ENCODE results near the gene DYNC2H1.

DYNC2H1 gene

DNA sequence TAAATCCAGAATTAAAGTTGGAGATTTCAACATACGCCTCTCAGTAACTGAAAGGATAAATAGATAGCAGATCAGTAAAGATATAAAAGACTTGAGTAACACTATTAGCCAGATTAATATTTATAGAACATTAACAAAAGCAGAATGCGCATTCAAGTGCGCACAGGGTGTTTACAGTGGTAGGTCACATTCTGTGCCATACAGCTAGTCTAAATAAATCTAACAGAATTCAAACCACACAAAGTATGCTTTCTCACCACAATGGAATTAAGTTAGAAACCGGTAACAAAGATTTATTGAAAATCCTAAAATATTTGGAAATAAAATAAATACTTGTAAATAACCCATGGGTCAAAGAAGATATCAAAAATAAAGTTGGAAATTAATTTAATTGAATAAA, 341.0 kb downstream of the DYNC2H1 start:
- DNase-seq (ENCODE audit: extremely low read depth in 1 of 2, low read depth in 1 of 2), result no peak

DNA sequence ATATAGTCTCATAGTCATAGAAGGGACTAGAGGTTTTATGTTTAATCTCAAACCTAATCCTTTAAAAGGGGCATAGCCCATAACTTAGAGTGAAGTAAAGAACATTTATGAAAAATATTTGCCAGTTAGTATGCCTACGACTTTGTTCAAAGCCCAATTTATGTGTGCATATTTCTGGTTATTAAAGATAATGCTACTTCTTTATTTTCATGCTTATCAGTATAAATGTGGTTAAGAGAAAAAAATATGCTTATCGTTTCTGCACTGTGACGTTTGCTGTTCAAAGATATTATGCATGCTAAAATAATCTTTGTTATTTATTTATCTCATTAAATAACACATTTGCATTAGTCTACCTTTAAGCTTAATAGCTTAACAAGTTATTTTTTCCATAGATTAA, 343.9 kb downstream of the DYNC2H1 start:
- DNase-seq (ENCODE audit: extremely low read depth in 1 of 2, low read depth in 1 of 2), result no peak

DNA sequence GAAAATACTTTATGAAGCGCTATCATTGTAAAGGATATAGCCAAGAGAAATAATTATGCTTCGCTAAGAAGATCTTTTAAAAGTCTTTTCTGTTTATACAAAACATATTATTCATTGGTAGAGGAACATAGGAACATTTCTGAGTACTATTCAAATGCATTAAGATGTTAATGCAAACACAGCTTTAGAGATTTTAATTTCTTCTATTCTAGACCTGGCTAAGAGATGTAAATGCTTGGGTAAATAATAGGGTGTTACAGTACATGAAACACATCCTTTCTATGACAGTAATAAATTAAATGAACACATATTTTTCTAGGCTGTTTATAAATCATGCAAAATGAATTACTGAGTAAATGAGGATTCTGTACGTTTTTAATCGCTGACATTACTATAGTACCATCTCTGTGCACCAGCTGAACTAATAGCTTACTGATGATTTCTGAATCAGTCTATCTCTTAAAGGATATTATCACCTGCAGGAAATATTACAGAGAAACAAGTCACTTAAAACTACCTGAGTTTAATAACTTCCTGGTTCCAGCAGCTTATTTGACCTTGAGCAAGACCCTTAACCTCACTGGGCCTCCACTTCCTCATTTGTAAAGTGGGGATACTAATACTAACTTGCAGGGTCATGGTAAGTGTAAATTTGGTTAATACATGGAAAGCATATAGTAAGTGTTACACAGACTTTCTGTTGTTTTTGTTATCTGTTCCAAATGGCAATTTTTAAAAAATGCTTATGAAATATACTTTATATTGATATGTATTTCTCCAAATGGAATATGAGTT, 344.9 kb downstream of the DYNC2H1 start:
- no peak for DNase-seq (ENCODE audit: extremely low read depth in 1 of 2, low read depth in 1 of 2)

DNA sequence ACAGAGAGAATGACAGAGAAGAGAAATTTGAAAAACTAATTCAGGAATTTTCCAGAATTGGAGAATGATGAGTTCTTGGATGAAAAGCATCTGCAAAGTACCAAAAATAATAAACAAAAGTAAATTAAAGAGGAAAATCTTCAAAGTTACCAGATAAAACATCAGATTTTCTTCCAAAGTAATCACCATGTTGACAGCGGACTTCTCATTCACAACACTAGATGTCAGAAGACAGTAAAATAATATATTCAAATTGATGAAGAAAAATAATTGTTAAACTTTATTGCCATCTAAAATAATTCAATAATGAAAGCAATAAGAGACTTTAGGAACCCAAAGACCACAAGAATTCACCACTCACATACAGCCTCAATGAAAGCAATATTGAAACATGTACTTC, 355.2 kb downstream of the DYNC2H1 start:
- no peak for DNase-seq (ENCODE audit: extremely low read depth in 1 of 2, low read depth in 1 of 2)

DNA sequence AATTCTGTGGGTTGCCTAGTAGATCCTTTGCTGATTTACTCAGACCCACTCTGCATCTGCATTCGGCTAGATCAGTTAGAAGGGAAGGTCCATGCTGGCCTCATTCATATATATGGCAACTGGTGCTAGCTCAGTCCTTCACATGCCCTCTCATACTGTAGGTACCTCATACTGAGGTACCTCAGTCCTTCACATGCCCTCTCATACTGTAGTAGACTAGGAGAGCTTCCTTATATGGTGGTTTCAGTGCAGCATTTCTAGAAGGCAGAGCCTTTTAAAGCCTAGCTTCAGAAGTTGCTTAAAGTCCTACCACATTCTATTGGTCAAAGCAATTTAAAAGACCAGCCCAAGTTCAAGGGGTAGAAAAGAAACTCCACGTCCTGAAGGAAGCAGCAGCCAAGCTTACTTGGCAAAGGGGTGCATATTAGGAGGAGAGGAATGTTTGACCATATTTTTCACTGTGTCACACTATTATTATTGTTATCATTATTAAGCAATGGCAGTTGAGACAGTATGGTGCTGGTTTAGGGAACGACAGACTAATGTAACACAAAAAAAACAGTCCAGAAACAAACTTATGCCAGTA, 356.4 kb downstream of the DYNC2H1 start:
- DNase-seq (ENCODE audit: extremely low read depth in 1 of 2, low read depth in 1 of 2), result no peak

DNA sequence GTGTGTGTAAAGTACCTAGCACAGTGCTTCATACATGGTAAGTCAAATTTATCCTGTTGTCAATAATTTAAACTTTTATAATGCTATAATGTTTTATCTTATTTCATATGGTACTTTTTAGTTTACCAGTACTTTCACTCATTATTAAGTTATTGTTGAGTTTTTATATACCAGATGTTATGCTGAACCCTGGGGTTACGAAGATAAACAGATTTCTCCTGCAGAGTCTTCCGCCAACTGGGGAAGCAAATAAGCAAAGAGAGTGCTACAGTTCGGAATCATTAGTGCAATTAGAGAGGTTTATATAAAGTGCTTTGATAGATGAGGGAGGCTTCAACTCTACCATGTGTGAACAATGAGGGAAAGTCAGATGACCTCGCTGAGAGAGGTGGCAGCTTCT, 362.3 kb downstream of the DYNC2H1 start:
- DNase-seq (ENCODE audit: extremely low read depth in 1 of 2, low read depth in 1 of 2), result no peak

DNA sequence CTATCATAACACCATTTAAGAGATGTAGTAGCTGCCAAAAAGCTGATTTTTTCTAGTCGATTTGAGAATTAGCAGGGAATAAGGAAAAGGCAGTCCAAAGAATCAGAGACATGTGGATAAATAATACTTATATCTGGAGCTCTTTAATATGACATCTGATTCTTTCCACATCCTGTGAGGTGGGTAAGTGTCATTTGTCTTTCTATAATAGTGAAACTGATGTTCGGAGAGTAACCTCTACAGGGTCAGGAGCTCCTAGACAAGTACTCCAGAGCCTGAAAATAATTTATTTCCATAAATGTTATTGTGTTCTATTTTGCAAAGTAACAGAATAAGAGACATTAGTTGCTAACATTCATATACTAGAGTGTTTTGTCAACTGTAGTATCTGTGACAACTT, 367.6 kb downstream of the DYNC2H1 start:
- no peak for DNase-seq (ENCODE audit: extremely low read depth in 1 of 2, low read depth in 1 of 2)

DNA sequence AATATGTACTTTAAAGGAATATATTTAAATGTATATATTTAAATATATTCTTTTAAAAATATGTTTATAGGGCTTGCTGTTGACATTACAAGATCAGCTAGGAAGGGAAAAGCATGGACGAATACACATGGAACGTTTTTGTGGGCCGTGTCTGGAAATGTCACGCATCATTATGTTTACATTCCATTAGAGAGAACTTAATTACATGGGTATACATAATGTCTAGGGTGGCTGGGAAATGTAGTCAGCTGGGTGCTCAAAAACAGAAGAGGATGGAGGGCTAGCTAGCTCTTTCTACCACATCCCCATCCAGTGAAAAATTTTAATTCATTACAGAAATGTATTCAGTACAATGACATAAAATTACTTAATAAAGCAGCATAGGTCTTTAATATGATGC, 371.2 kb downstream of the DYNC2H1 start:
- no peak for DNase-seq (ENCODE audit: extremely low read depth in 1 of 2, low read depth in 1 of 2)

DNA sequence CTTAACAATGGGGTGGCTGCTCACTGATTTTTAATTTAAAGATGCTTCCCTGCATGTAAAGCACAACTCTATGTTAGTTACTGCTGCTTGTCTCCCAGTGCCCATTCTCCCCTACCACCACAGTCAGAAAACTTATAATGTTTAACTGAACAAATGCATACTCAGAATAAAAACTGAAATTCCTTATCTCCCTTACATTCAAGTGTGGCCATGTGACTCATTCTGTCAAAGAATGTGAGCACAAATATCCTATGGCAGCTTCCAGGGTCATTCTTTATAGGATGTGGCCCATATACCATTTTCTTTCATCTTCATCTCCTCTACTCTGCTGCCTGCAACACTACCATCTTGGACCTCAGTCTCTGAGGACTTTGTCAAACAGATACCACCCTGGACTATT, 374.8 kb downstream of the DYNC2H1 start:
- DNase-seq (ENCODE audit: extremely low read depth in 1 of 2, low read depth in 1 of 2), result no peak

DNA sequence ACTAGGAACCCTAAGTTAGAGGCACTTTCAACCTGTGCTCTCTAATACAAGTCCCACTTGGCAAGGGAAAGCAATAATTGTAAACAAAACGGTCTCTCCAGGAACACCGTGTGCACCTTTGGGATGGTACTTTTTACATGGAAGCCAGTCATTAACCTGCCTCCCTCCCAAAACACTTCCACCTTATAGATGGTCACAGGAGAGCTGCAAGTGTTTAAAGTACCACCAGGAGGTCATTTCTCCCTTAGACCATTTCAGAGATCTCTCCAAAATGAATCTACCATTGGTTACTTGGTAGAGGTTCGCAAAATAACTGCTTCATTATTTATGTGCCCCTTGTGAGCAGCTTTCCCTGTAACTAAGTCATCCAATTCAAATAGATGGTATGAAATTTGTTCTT, 375.3 kb downstream of the DYNC2H1 start:
- no peak for DNase-seq (ENCODE audit: extremely low read depth in 1 of 2, low read depth in 1 of 2)

DNA sequence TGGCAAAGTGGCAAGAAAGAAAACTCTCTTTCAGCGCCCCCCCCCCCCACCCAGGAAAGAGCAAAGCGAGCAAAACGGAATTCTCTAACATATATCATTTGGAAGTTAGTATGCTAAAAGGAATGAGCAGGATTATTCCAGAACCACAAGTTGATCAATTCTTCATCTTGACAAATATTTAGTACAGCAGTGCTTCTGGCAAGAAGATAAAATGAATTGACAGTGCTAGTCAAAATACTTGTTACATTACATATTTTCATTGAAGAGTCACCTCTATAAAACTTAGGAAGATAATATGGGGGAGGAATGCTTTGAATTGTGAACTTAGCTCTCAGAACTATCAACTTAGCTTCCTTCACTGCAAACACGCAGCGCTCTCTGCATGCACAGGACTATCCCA, 377.4 kb downstream of the DYNC2H1 start:
- DNase-seq (ENCODE audit: extremely low read depth in 1 of 2, low read depth in 1 of 2), result no peak

DNA sequence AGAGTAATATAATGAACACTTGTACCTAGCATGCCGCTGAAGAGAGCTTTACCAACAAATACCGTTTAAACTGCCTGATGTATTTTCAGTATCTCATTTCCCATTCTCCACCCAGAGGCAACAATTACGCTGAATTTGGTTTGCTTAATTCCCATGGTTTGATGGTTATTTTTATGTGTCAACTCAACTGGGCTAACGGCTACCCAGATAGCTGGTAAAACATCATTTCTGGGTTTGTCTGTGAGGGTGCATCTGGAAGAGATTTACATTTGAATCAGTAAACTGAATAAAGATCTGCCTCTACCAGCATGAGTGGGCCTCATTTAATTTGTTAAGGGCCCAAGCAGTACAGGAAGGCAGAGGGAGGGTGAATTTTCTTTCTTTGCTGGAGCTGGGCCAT, 377.9 kb downstream of the DYNC2H1 start:
- no peak for DNase-seq (ENCODE audit: extremely low read depth in 1 of 2, low read depth in 1 of 2)

DNA sequence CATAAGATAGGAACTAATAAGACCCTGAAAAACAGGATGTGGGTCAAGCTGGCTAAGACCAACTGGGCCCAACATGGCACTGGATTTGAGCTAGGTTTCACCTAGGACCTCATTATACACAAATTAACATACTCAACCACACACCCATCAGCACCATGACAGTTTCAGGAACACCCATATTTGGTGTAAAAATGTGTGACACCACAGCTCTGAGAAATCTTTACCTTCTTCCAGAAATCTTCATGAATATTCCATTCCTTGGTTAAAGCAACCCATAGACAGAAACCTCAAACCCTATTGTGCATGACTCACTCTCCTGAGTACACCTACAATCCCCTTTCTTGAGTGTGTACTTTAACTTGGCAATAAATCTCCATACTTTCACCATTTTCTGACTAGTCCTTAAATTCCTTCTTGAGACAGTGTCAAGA, 378.8 kb downstream of the DYNC2H1 start:
- DNase-seq (ENCODE audit: extremely low read depth in 1 of 2, low read depth in 1 of 2), result no peak

DNA sequence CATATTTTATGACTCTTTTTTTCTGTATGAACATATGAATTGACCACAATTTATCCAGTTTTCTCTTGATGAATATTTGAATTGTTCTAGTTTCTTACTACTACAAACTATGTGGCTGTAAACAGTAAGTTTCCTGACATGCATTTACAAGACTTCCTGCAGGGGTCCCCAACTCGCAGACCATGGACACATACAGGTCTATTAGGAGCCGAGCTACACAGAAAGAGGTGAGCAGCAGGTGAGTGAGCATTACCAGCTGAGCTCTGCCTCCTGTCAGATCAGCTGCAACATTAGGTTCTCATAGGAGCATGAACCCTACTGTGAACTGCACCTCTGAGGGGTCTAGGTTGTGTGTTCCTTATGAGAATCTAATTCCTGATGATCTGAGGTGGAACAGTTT, 379.4 kb downstream of the DYNC2H1 start:
- DNase-seq (ENCODE audit: extremely low read depth in 1 of 2, low read depth in 1 of 2), result no peak

DNA sequence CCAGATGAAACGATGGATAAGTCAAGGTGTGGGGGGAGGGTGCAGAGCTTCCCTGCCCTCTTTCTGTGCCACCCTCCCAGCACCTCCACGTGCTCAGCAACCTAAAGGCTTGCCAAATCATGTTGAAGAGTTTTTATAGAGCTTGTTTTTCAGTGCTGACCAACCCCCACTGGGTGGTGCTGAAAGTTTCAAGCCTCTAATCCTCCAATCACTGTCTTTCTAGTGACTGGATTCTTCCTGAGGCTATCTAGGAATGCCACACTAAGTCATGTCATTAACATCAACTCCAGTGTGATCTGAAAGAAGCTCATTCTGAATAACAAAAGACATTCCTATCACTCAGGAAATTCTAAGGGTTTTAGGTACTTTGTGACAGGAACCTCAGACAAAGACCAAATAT, 382.6 kb downstream of the DYNC2H1 start:
- DNase-seq (ENCODE audit: extremely low read depth in 1 of 2, low read depth in 1 of 2), result no peak

DNA sequence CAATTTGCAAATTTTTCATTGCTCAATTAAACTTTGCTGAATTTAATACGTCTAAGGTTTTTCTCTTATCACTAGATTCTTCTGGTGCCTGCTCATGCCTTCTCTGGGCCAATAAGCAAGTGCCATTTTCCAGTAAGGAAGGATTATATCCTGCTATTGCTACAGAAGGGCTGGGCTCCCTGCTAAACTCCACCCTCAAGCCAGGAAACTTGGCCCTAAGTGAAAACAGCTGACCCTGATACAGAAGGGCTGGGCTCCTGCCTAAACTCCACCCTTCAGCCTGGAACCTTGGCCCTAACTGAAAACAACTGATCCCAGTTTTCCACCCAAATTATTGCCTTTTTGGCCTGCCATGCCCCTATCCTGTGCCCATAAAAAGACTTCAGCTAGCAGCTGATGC, 385.3 kb downstream of the DYNC2H1 start:
- no peak for DNase-seq (ENCODE audit: extremely low read depth in 1 of 2, low read depth in 1 of 2)

DNA sequence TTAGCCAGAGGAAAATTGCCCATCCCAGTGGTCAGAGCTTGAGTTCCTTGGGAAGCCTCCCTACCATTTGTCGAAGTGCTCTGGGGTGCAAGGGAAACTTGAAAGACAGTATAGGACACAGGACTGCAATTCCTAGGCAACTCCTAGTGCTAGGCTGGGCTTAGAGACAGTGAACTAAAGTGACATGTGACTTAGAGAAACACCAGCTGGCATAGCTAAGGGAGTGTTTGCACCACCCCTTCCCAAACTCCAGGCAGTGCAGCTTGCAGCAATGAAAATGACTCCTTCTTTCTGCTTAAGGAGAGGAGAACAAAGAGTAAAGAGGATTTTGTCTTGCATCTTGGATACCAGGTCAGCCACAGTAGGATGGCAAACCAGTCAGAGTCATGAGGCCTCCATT, 388.0 kb downstream of the DYNC2H1 start:
- DNase-seq (ENCODE audit: extremely low read depth in 1 of 2, low read depth in 1 of 2), result no peak

DNA sequence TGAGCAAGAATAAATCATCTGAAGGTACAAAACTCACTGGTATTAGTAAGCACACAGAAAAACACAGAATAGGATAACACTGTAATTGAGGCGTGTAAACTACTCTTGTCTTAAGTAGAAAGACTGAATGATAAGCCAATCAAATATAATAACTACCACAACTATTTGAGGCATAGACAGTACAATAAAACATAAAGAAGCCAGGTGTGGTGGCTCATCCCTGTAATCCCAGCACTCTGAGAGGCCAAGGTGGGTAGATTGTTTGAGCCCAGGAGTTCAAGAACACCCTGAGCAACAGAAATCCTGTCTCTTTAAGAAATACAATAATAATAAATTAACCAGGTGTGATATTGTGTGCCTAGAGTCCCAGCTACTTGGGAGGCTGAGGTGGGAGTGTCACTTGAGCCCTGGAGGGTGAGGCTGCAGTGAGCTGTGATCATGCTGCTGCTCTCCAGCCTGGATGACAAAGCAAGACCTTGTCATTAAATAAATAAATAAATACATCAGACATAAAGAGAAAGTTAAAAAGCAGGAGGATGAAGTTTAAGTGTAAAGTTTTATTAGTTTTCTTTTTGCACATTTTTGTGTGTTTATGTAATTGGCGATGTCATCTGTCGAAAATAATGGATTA, 390.6 kb downstream of the DYNC2H1 start:
- no peak for DNase-seq (ENCODE audit: extremely low read depth in 1 of 2, low read depth in 1 of 2)

DNA sequence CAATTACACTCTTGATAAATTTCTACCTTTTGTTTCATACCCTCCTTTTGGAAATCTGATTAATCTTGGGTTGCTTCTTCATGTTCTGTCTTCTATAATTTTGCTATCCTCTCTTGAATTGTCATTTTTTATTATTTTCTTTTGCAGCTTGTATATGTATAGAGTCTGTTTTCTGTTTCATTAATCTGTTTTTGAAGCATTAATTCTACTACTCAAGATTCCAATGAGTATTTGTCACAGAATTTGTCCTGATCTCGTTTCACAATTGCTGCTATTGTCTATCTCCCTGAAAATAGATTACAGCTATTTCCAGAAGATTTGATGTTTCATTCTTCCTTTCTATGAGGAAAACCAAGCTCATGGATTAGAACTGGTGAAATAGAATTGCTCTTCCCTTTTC, 406.1 kb downstream of the DYNC2H1 start:
- no peak for DNase-seq (ENCODE audit: extremely low read depth in 1 of 2, low read depth in 1 of 2)

DNA sequence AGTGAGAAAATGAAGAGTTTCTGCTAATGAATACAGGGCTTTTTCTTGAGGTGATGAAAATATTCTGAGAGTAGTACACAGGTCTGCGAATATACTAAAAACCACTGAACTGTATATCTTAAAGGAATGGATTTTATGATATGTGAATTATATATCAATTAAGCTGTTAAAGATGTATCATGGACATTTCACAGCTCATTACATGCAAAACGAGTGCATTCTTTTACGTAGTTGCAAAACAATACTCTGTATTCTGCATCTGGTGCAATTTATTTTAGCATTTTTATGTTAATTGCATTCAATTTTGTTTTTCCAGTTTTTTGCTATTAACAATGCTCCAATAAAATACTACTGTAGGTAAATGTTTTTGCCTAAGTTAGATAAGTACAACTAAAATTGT, 411.6 kb downstream of the DYNC2H1 start:
- DNase-seq (ENCODE audit: extremely low read depth in 1 of 2, low read depth in 1 of 2), result no peak

DNA sequence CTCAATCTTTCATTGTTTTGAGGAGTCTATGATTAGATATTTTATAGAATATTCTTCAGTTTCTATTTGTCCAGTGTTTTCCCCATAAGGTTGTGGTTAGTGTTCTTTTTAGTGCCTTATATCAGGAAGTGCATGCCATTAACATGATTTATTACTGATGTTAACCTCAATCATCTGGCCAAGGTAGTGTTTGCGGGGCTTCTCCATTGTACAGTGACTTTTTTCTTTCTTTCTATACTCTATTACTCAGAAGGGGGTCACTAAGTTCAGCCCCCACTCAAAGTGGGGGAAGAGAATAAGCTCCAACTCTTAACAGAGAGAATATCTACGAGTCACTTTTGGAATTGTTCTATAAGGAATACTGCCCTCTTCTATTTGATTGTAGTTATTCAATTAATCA, 415.8 kb downstream of the DYNC2H1 start:
- no peak for DNase-seq (ENCODE audit: extremely low read depth in 1 of 2, low read depth in 1 of 2)

DNA sequence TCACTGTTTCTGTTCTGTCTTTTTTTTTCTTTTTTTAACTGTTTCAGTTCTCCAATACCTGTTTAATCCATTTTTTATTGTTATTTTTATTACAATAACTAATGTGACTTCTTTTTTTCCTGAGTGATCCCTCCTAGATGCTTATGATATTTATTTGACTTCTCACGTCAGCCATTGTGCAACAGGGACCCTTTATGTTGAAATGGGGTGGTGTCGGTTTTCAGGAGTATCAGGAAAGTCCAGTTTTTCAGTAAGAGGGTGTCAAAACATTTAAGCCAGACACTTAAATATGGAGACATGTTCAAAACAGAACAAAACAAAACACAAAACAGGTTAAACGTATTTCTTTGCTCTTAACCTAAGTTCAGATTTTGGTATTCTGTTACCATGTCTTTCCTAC, 418.8 kb downstream of the DYNC2H1 start:
- no peak for DNase-seq (ENCODE audit: extremely low read depth in 1 of 2, low read depth in 1 of 2)
